A673 (cell line): ENCODE results near the gene PFKFB4.

Experiments used
- CTCF ChIP-seq: fragments of 300-800, 200-600 bp; sonication (generic); conservative IDR thresholded peaks from 2 replicates; pipeline ENCODE4 v1.5.1; 2017; ENCODE audit warnings: low read depth, mild to moderate bottlenecking, antibody characterized with exemption, low read length, moderate library complexity, mixed read lengths
- EZH2 ChIP-seq: fragments of 200-600 bp; sonication (generic); IDR thresholded peaks from 2 replicates; pipeline ENCODE4 v1.6.1; 2017; ENCODE audit warnings: borderline replicate concordance, low read depth, mild to moderate bottlenecking, mixed read lengths, antibody characterized with exemption, low read length; ENCODE audit not compliant: poor library complexity, severe bottlenecking

- TF ChIP-seq CTCF (no peak), EZH2 (no peak)
Measured at GRCh38 chr3:48470286-48470685, 86.3 kb downstream of the PFKFB4 start.
